Fibroblast of the aortic adventitia (primary cell): Measurements from ENCODE around the gene KIAA0825. TPM values are rescaled to one million over a fixed set of nuclear protein-coding genes. Genes with fewer than 3 reads are reported as not detected.

Experiments
- DNase-seq: peaks from one replicate; pipeline ENCODE4 v3.0.0-alpha.2; 2010; ENCODE audit warnings: low read depth
- H3K4me3 ChIP-seq: 2 replicates; pipeline ENCODE4 v1.5.1; 2011; ENCODE audit warnings: low read depth, mild to moderate bottlenecking, control low read depth, low read length, moderate library complexity
- CTCF ChIP-seq: IDR thresholded peaks from 2 replicates; pipeline ENCODE4 v1.5.1; 2011; ENCODE audit warnings: mild to moderate bottlenecking, low read length, control low read depth, inconsistent platforms; ENCODE audit not compliant: insufficient read depth
- total RNA-seq: library from RNA; depleted of rRNA; stranded (reverse); fragments of >200 nt; gene quantifications from 2 replicates; pipeline ENCODE4 v1.2.3, GENCODE V29; 2012; ENCODE audit warnings: low replicate concordance

The KIAA0825 gene
- total RNA-seq, 1 donor = 12.2 TPM

GRCh38 chr5:94268226-94268625 lies 350.2 kb downstream of the KIAA0825 start:
- no peak for DNase-seq
- no peak for TF ChIP-seq CTCF
- no peak overlapping the region for H3K4me3 ChIP-seq

- H3K4me3 ChIP-seq = no peak overlapping the region
- no peak for DNase-seq
- TF ChIP-seq CTCF = no peak
Observed at GRCh38 chr5:94267350-94267899, 351.0 kb downstream of the KIAA0825 start.

GRCh38 chr5:94266170-94266569 lies 352.2 kb downstream of the KIAA0825 start:
- DNase-seq = no peak
- H3K4me3 ChIP-seq = no peak overlapping the region
- no peak for TF ChIP-seq CTCF

GRCh38 chr5:94263068-94263467 lies 355.3 kb downstream of the KIAA0825 start:
- DNase-seq = no peak
- no peak overlapping the region for H3K4me3 ChIP-seq
- no peak for TF ChIP-seq CTCF

- no peak for DNase-seq
- no peak overlapping the region for H3K4me3 ChIP-seq
- TF ChIP-seq CTCF = no peak
Observed at GRCh38 chr5:94260096-94260495, 358.3 kb downstream of the KIAA0825 start.

DNA sequence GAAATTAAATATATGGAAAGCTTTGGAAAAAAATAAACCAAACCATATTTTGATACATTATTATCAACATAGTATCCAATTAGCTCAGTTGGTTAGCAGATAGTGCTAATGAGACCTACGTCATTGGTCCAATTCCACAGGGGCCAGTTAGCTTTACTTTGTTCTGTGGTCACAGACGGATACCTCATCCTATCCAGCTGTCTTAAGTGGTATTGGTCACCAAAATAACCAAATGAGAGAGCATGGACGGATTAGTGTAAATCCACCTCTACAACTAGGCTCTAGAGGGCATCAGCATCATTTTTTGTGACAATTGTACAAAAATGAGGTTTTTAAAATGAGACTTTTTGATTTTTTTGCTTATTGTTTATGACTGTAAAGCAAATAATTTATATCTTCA lies 364.2 kb downstream of the KIAA0825 start:
- H3K4me3 ChIP-seq = no peak overlapping the region
- DNase-seq = no peak
- no peak for TF ChIP-seq CTCF

- TF ChIP-seq CTCF = no peak
Observed at GRCh38 chr5:94250985-94251384, 367.4 kb downstream of the KIAA0825 start.

More at GRCh38 chr5:94250985-94251384, 367.4 kb downstream of the KIAA0825 start:
- H3K4me3 ChIP-seq = no peak overlapping the region
- DNase-seq = no peak
